Karpas-422 (cell line): ENCODE results near the gene EPHA2. TPM values are rescaled to one million over a fixed set of nuclear protein-coding genes. Genes with fewer than 3 reads are reported as not detected.

Experiments
- DNase-seq: peaks from one replicate; pipeline ENCODE4 v3.0.0-alpha.2; 2015
- H2AFZ ChIP-seq: fragments of 200-600 bp; sonication (generic); 2 replicates; pipeline ENCODE4 v1.6.1; 2014; ENCODE audit warnings: antibody characterized with exemption, low read length, mixed read lengths
- H3K27ac ChIP-seq: fragments of 200-600 bp; sonication (generic); 2 replicates; pipeline ENCODE4 v1.5.1; 2014; ENCODE audit warnings: mild to moderate bottlenecking, low read length, moderate library complexity
- H3K27me3 ChIP-seq: fragments of 200-600 bp; sonication (generic); 2 replicates; pipeline ENCODE4 v1.6.1; 2014; ENCODE audit warnings: low read length, mixed read lengths
- H3K36me3 ChIP-seq: fragments of 200-600 bp; sonication (generic); 2 replicates; pipeline ENCODE4 v1.6.1; 2014; ENCODE audit warnings: low read length, mixed read lengths; ENCODE audit not compliant: insufficient read depth
- H3K4me1 ChIP-seq: fragments of 200-600 bp; sonication (generic); 2 replicates; pipeline ENCODE4 v1.6.1; 2014; ENCODE audit warnings: mild to moderate bottlenecking, low read length, mixed read lengths
- H3K4me2 ChIP-seq: fragments of 200-600 bp; sonication (generic); 2 replicates; pipeline ENCODE4 v1.6.1; 2014; ENCODE audit warnings: low read length, low read depth, mild to moderate bottlenecking; ENCODE audit not compliant: poor library complexity, severe bottlenecking
- H3K4me3 ChIP-seq: fragments of 200-600 bp; sonication (generic); 2 replicates; pipeline ENCODE4 v1.5.1; 2014; ENCODE audit warnings: mild to moderate bottlenecking, antibody characterized with exemption, low read length, mixed read lengths
- H3K79me2 ChIP-seq: fragments of 200-600 bp; sonication (generic); 2 replicates; pipeline ENCODE4 v1.6.1; 2014; ENCODE audit warnings: mild to moderate bottlenecking, low read length, mixed read lengths
- H3K9ac ChIP-seq: fragments of 200-600 bp; sonication (generic); 2 replicates; pipeline ENCODE4 v1.6.0; 2014; ENCODE audit warnings: low read length
- H3K9me2 ChIP-seq: fragments of 200-600 bp; sonication (generic), shearing (Covaris generic); replicated peaks from 2 replicates; pipeline ENCODE4 v1.6.0; 2014; ENCODE audit warnings: mild to moderate bottlenecking, low read length, moderate library complexity; ENCODE audit not compliant: insufficient read depth
- H3K9me3 ChIP-seq: fragments of 300-700, 200-600 bp; sonication (generic); 2 replicates; pipeline ENCODE4 v1.6.1; 2014; ENCODE audit warnings: low read length, mixed read lengths
- H4K20me1 ChIP-seq: fragments of 200-600 bp; sonication (generic); 2 replicates; pipeline ENCODE4 v1.6.1; 2014; ENCODE audit warnings: mild to moderate bottlenecking, antibody characterized with exemption, low read length, low read depth; ENCODE audit not compliant: insufficient read depth
- total RNA-seq: library from RNA; depleted of rRNA; stranded (reverse); fragments of >200 nt; shearing (Covaris generic); gene quantifications from 2 replicates; pipeline ENCODE4 v1.2.3, GENCODE V29; 2014; ENCODE audit warnings: low replicate concordance

The EPHA2 gene
- total RNA-seq, 1 experiment from 2014 or later = not detected

- peak overlapping the region; percentile 36 for H3K4me2 ChIP-seq
- H4K20me1 ChIP-seq = no peaks in the 10 kb centered on the region
- no peak overlapping the region for H2AFZ ChIP-seq
- no peaks in the 10 kb centered on the region for H3K36me3 ChIP-seq
- no peak overlapping the region for H3K27ac ChIP-seq
- no peaks in the 10 kb centered on the region for H3K9me2 ChIP-seq
- H3K27me3 ChIP-seq = no peaks in the 10 kb centered on the region
- no peaks in the 10 kb centered on the region for H3K9me3 ChIP-seq
- H3K9ac ChIP-seq = no peak overlapping the region
- peaks cover 11% of the 10 kb centered on the region for H3K4me1 ChIP-seq
- H3K79me2 ChIP-seq = no peaks in the 10 kb centered on the region
- H3K4me3 ChIP-seq = no peak overlapping the region
- DNase-seq = no peak
Observed at GRCh38 chr1:16088996-16089395, 66.9 kb downstream of the EPHA2 start.

- H3K36me3 ChIP-seq = no peaks in the 10 kb centered on the region
- DNase-seq = no peak
- H3K27ac ChIP-seq = no peak overlapping the region
- H3K4me1 ChIP-seq = peaks cover 11% of the 10 kb centered on the region
- no peaks in the 10 kb centered on the region for H4K20me1 ChIP-seq
- peak overlapping the region; percentile 36 for H3K4me2 ChIP-seq
- H3K4me3 ChIP-seq = no peak overlapping the region
- H3K27me3 ChIP-seq = no peaks in the 10 kb centered on the region
- no peaks in the 10 kb centered on the region for H3K9me3 ChIP-seq
- no peaks in the 10 kb centered on the region for H3K9me2 ChIP-seq
- H3K79me2 ChIP-seq = no peaks in the 10 kb centered on the region
- no peak overlapping the region for H3K9ac ChIP-seq
- H2AFZ ChIP-seq = no peak overlapping the region
Observed at GRCh38 chr1:16088351-16088911, 67.4 kb downstream of the EPHA2 start.

GRCh38 chr1:16087733-16088132 lies 68.1 kb downstream of the EPHA2 start:
- H3K27ac ChIP-seq = no peak overlapping the region
- H3K9ac ChIP-seq = no peak overlapping the region
- H3K9me2 ChIP-seq = no peaks in the 10 kb centered on the region
- H3K4me3 ChIP-seq = no peak overlapping the region
- no peaks in the 10 kb centered on the region for H3K36me3 ChIP-seq
- DNase-seq = no peak
- H3K79me2 ChIP-seq = no peaks in the 10 kb centered on the region
- no peaks in the 10 kb centered on the region for H3K9me3 ChIP-seq
- no peak overlapping the region for H3K4me2 ChIP-seq
- H4K20me1 ChIP-seq = no peaks in the 10 kb centered on the region
- peaks cover 11% of the 10 kb centered on the region for H3K4me1 ChIP-seq
- H3K27me3 ChIP-seq = no peaks in the 10 kb centered on the region
- H2AFZ ChIP-seq = no peak overlapping the region

- Histone ChIP-seq H4K20me1 (no peaks in the 10 kb centered on the region), H2AFZ (no peak overlapping the region), H3K27ac (no peak overlapping the region), H3K4me2 (no peak overlapping the region), H3K9ac (no peak overlapping the region), H3K27me3 (no peaks in the 10 kb centered on the region), H3K9me2 (no peaks in the 10 kb centered on the region), H3K4me3 (no peak overlapping the region), H3K4me1 (peaks cover 11% of the 10 kb centered on the region), H3K9me3 (no peaks in the 10 kb centered on the region), H3K79me2 (no peaks in the 10 kb centered on the region), H3K36me3 (no peaks in the 10 kb centered on the region)
- no peak for DNase-seq
Observed at GRCh38 chr1:16085522-16085921, 70.3 kb downstream of the EPHA2 start.

GRCh38 chr1:16083486-16083885 lies 72.4 kb downstream of the EPHA2 start:
- Histone ChIP-seq H3K4me1 (peaks cover 7% of the 10 kb centered on the region), H4K20me1 (no peaks in the 10 kb centered on the region), H3K79me2 (no peaks in the 10 kb centered on the region), H3K9ac (no peak overlapping the region), H3K27ac (no peak overlapping the region), H3K9me2 (no peaks in the 10 kb centered on the region), H3K4me2 (no peak overlapping the region), H3K27me3 (no peaks in the 10 kb centered on the region), H2AFZ (no peak overlapping the region), H3K4me3 (no peak overlapping the region), H3K9me3 (no peaks in the 10 kb centered on the region), H3K36me3 (no peaks in the 10 kb centered on the region)
- no peak for DNase-seq

- H3K4me1 ChIP-seq = peaks cover 3% of the 10 kb centered on the region; the same call in 1 of the 2 replicates
- H3K9me2 ChIP-seq = no peaks in the 10 kb centered on the region
- H4K20me1 ChIP-seq = no peaks in the 10 kb centered on the region
- DNase-seq = peak; percentile 87
- H3K79me2 ChIP-seq = no peaks in the 10 kb centered on the region
- no peak overlapping the region for H3K9ac ChIP-seq
- H3K27me3 ChIP-seq = no peaks in the 10 kb centered on the region
- H3K4me3 ChIP-seq = no peak overlapping the region
- H3K36me3 ChIP-seq = no peaks in the 10 kb centered on the region
- H3K9me3 ChIP-seq = no peaks in the 10 kb centered on the region
- H3K4me2 ChIP-seq = no peak overlapping the region
- no peak overlapping the region for H2AFZ ChIP-seq
- H3K27ac ChIP-seq = no peak overlapping the region
Observed at GRCh38 chr1:16082283-16083038, 73.4 kb downstream of the EPHA2 start.

GRCh38 chr1:16081636-16082035 lies 74.2 kb downstream of the EPHA2 start:
- Histone ChIP-seq H3K27ac (no peak overlapping the region), H4K20me1 (no peaks in the 10 kb centered on the region), H3K9me3 (no peaks in the 10 kb centered on the region), H3K4me1 (peaks cover 3% of the 10 kb centered on the region; the same call in 1 of the 2 replicates), H3K36me3 (no peaks in the 10 kb centered on the region), H3K4me3 (no peak overlapping the region), H2AFZ (no peak overlapping the region), H3K9me2 (no peaks in the 10 kb centered on the region), H3K79me2 (no peaks in the 10 kb centered on the region), H3K9ac (no peak overlapping the region), H3K4me2 (no peak overlapping the region), H3K27me3 (no peaks in the 10 kb centered on the region)
- DNase-seq = peak; percentile 35

GRCh38 chr1:16080422-16081150 lies 75.3 kb downstream of the EPHA2 start:
- no peaks in the 10 kb centered on the region for H3K9me3 ChIP-seq
- no peak overlapping the region for H3K9ac ChIP-seq
- no peaks in the 10 kb centered on the region for H3K9me2 ChIP-seq
- H3K36me3 ChIP-seq = no peaks in the 10 kb centered on the region
- H3K27ac ChIP-seq = no peak overlapping the region
- H4K20me1 ChIP-seq = no peaks in the 10 kb centered on the region
- no peaks in the 10 kb centered on the region for H3K79me2 ChIP-seq
- no peak overlapping the region for H2AFZ ChIP-seq
- no peak overlapping the region for H3K4me2 ChIP-seq
- H3K4me3 ChIP-seq = no peak overlapping the region
- no peak for DNase-seq
- no peaks in the 10 kb centered on the region for H3K27me3 ChIP-seq
- H3K4me1 ChIP-seq = peaks cover 3% of the 10 kb centered on the region; the same call in 1 of the 2 replicates
